ENCODE results near the gene MMRN1.

DNA sequence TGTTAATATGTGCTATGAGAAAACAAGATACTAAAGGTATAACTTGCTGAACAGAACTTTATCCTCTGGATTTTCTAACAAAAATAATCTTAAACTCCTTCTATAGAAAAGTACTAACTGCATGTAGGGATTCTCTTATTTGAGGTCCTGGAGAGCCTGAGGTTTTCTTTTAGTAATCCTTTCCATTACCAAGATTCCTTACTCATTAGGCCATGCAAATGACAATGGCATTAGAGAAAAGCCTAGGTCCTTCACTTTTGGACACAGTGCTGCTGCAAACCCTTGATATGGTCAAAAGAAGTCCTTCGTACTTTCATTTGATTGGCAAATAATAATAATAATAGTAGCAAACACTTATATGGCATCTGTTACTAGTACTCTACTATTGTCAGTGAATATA is 3.2 kb downstream of the MMRN1 start:
- TF ChIP-seq YY1 (IDR thresholded peaks at IDR 0.05; ENCODE audit: insufficient read depth, insufficient read length): no peak
- no peak for TF ChIP-seq SUZ12 (IDR thresholded peaks at IDR 0.05; ENCODE audit: extremely low read depth, insufficient read depth, insufficient read length)
- no peak for TF ChIP-seq ZNF274 (IDR thresholded peaks at IDR 0.05; ENCODE audit: low read depth, low read length)

Measured in NT2/D1 (cell line).